GM23338 (cell line): Measurements from ENCODE around the gene GFI1B. TPM values are rescaled to one million over a fixed set of nuclear protein-coding genes. Genes with fewer than 3 reads are reported as not detected.

Experiments used
- ATAC-seq: fragments of 200-7000 bp; cut with Tn5 transposase; 3 replicates; pipeline ENCODE4 v1.9.1; 2020
- DNase-seq: peaks from one replicate; pipeline ENCODE4 v3.0.0-alpha.2; 2015; ENCODE audit warnings: low spot score
- H2AFZ ChIP-seq: fragments of 200-600 bp; sonication (generic); 2 replicates; pipeline ENCODE4 v1.8.0; 2016; ENCODE audit warnings: antibody characterized with exemption, mild to moderate bottlenecking, moderate library complexity
- H3F3A ChIP-seq: fragments of 200-600 bp; sonication (generic); replicated peaks from 2 replicates; pipeline ENCODE4 v1.8.0; 2017; ENCODE audit warnings: antibody characterized with exemption, mixed run types, low read depth
- H3K27ac ChIP-seq: fragments of 200-600 bp; sonication (generic); 2 replicates; pipeline ENCODE4 v1.6.1; 2016; ENCODE audit warnings: low read depth
- H3K27me3 ChIP-seq: fragments of 200-600 bp; sonication (generic); 2 replicates; pipeline ENCODE4 v1.8.0; 2016; ENCODE audit warnings: mild to moderate bottlenecking, mixed run types, moderate library complexity; ENCODE audit not compliant: insufficient read depth
- H3K36me3 ChIP-seq: fragments of 200-600 bp; sonication (generic); 2 replicates; pipeline ENCODE4 v1.8.0; 2016; ENCODE audit warnings: mild to moderate bottlenecking; ENCODE audit not compliant: insufficient read depth
- H3K4me1 ChIP-seq: fragments of 200-600 bp; sonication (generic); 2 replicates; pipeline ENCODE4 v1.8.0; 2016; ENCODE audit warnings: mild to moderate bottlenecking, moderate library complexity; ENCODE audit not compliant: insufficient read depth
- H3K4me2 ChIP-seq: fragments of 200-600 bp; sonication (generic); 2 replicates; pipeline ENCODE4 v1.7.1; 2017; ENCODE audit warnings: mixed run types
- H3K4me3 ChIP-seq: fragments of 200-600 bp; sonication (generic); 2 replicates; pipeline ENCODE4 v1.6.1; 2016; ENCODE audit warnings: mixed run types
- H3K79me2 ChIP-seq: fragments of 200-600 bp; sonication (generic); replicated peaks from 2 replicates; pipeline ENCODE4 v1.8.0; 2017; ENCODE audit warnings: mild to moderate bottlenecking; ENCODE audit not compliant: insufficient read depth
- H3K9me2 ChIP-seq: fragments of 200-600 bp; sonication (generic); 2 replicates; pipeline ENCODE4 v1.8.0; 2017; ENCODE audit not compliant: insufficient read depth
- H4K20me1 ChIP-seq: fragments of 200-600 bp; sonication (generic); replicated peaks from 2 replicates; pipeline ENCODE4 v1.8.0; 2017; ENCODE audit warnings: mild to moderate bottlenecking; ENCODE audit not compliant: insufficient read depth
- H3K27ac Mint-ChIP-seq: 2 replicates; pipeline ENCODE4 v1.8.0; 2020; ENCODE audit warnings: inconsistent platforms, mild to moderate bottlenecking, moderate library complexity, mixed read lengths
- H3K27me3 Mint-ChIP-seq: 3 replicates; pipeline ENCODE4 v1.8.0; 2022; ENCODE audit warnings: low read depth, mild to moderate bottlenecking, moderate library complexity, mixed read lengths, inconsistent platforms; ENCODE audit not compliant: insufficient read depth, poor library complexity
- H3K36me3 Mint-ChIP-seq: 3 replicates; pipeline ENCODE4 v1.8.0; 2021; ENCODE audit warnings: low read depth, mild to moderate bottlenecking, inconsistent platforms, moderate library complexity, mixed read lengths
- H3K4me1 Mint-ChIP-seq: 3 replicates; pipeline ENCODE4 v1.8.0; 2020; ENCODE audit warnings: mild to moderate bottlenecking, inconsistent platforms, mixed read lengths
- H3K4me3 Mint-ChIP-seq: 3 replicates; pipeline ENCODE4 v1.8.0; 2021; ENCODE audit warnings: moderate library complexity, mild to moderate bottlenecking, inconsistent platforms, mixed read lengths
- H3K9me3 Mint-ChIP-seq: 3 replicates; pipeline ENCODE4 v1.8.0; 2020; ENCODE audit warnings: moderate library complexity, mild to moderate bottlenecking, inconsistent platforms, mixed read lengths
- CREB1 ChIP-seq: fragments of 250-450 bp; sonication (Bioruptor Pico); IDR thresholded peaks from 2 replicates; pipeline ENCODE4 v1.5.0; 2020; ENCODE audit warnings: low read depth, mild to moderate bottlenecking, moderate library complexity
- EZH2 ChIP-seq: fragments of 200-600 bp; sonication (generic); IDR thresholded peaks from one replicate; pipeline ENCODE4 v1.8.0; 2017; ENCODE audit warnings: antibody characterized with exemption, mild to moderate bottlenecking, low read depth; ENCODE audit not compliant: unreplicated experiment
- EZH2phosphoT487 ChIP-seq: fragments of 200-600 bp; sonication (generic); IDR thresholded peaks from one replicate; pipeline ENCODE4 v1.8.1; 2018; ENCODE audit warnings: antibody characterized with exemption; ENCODE audit not compliant: unreplicated experiment
- JUNB ChIP-seq: IDR thresholded peaks from one replicate; pipeline ENCODE4 v1.6.1; 2016; ENCODE audit warnings: antibody characterized with exemption; ENCODE audit not compliant: unreplicated experiment
- NANOG ChIP-seq: IDR thresholded peaks from 2 replicates; pipeline ENCODE4 v1.6.1; 2016; ENCODE audit warnings: antibody characterized with exemption, borderline replicate concordance
- POLR2AphosphoS5 ChIP-seq: IDR thresholded peaks from 2 replicates; pipeline ENCODE4 v1.6.1; 2016; ENCODE audit warnings: antibody characterized with exemption, low read depth
- STAT1 ChIP-seq: IDR thresholded peaks from one replicate; pipeline ENCODE4 v1.6.1; 2016; ENCODE audit warnings: antibody characterized with exemption; ENCODE audit not compliant: unreplicated experiment
- ZNF114 ChIP-seq: fragments of 250-450 bp; sonication (Bioruptor Pico); IDR thresholded peaks from 2 replicates; pipeline ENCODE4 v1.5.0; 2020; ENCODE audit warnings: mild to moderate bottlenecking, moderate library complexity
- ZNF331 ChIP-seq: fragments of 250-450 bp; sonication (Bioruptor Pico); IDR thresholded peaks from 2 replicates; pipeline ENCODE4 v1.5.0; 2020; ENCODE audit warnings: low read depth, mild to moderate bottlenecking, moderate library complexity
- polyA plus RNA-seq: library from polyadenylated mRNA; unstranded; fragments of >200 nt; fragmentation: Nextera tagmentation; extraction: Ambion mirVana; gene quantifications from 2 replicates; pipeline ENCODE4 v1.2.1, GENCODE V29; 2016
- total RNA-seq: library from RNA; depleted of rRNA; stranded (reverse); fragments of >200 nt; shearing (Covaris generic); gene quantifications from 2 replicates; pipeline ENCODE4 v1.2.3, GENCODE V29; 2014
- TF ChIP-seq, protein P1 (sequence below): IDR thresholded peaks from one replicate; pipeline ENCODE4 v1.6.1; 2018; ENCODE audit warnings: antibody characterized with exemption; ENCODE audit not compliant: unreplicated experiment
- TF ChIP-seq, protein P2 (sequence below): fragments of 250-450 bp; sonication (Bioruptor Pico); IDR thresholded peaks from 2 replicates; pipeline ENCODE4 v1.5.0; 2020; ENCODE audit warnings: mild to moderate bottlenecking, moderate library complexity
- TF ChIP-seq, protein P3 (sequence below), 2 experiments: fragments of 200-600 bp in 1 of 2; sonication (generic) in 1 of 2; conservative IDR thresholded peaks; 2 replicates each; pipeline versions ENCODE4 v1.5.1 to v1.6.1; 2016 to 2017; ENCODE audit warnings: antibody characterized with exemption in 2 of 2, low read depth in 2 of 2, mild to moderate bottlenecking in 2 of 2, moderate library complexity in 1 of 2
- TF ChIP-seq, protein P4 (sequence below): IDR thresholded peaks from 2 replicates; pipeline ENCODE4 v1.6.1; 2016; ENCODE audit warnings: antibody characterized with exemption

Gene GFI1B
- total and polyA plus RNA-seq, 2 experiments from 2014 or later = 0.38 TPM; not detected in 1

DNA sequence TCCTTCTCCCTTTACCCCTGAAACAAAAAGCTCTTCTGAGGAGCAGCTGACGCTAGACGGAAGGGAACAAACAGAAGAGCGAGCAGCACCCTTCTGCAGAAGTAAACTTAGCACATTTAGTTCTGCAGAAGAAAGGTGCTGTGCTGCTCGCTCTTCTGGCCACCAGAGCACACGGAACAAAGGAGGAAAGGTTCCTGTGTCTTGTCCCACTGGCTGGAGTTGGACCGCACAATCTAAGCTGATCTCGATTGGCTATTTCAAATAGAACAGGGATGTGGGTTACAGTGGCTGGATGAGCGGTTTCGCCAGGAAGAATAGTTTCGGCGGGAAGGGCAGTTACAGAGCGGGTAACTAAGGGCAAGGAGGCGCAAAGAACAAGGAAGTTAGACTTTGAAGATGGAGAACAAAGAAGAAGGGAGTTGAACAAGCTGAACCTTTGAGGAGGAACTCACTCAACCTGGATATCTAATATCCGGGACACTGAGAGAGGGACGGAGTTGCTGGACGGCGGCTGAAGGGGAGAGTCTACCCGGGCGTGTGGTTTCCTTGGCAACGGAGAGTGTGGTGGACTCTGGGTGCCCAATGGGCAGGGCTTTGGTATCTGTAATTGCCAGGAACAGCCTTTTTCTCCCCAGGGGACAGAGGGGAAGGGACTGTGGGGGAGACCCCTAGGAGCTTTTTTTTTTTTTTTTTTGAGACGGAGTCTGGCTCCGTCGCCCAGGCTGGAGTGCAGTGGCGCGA is 59.5 kb downstream of the GFI1B start:
- Mint-ChIP-seq H3K27me3 (no peaks in the 10 kb centered on the region), H3K4me1 (no peaks in the 10 kb centered on the region; the same call in 2 of the 3 replicates), H3K27ac (no peak overlapping the region; the same call in 1 of the 2 replicates), H3K36me3 (peaks cover 24% of the 10 kb centered on the region), H3K4me3 (no peak overlapping the region), H3K9me3 (no peaks in the 10 kb centered on the region)
- peaks cover 38% of the 10 kb centered on the region for H4K20me1 ChIP-seq
- no peak for DNase-seq
- H3K4me3 ChIP-seq = no peak overlapping the region
- no peak for ATAC-seq
- H3K27me3 ChIP-seq = no peaks in the 10 kb centered on the region
- no peak overlapping the region for H2AFZ ChIP-seq
- no peaks in the 10 kb centered on the region for H3F3A ChIP-seq
- H3K9me2 ChIP-seq = no peaks in the 10 kb centered on the region
- H3K36me3 ChIP-seq = no peaks in the 10 kb centered on the region; the same call in none of the 2 replicates
- TF ChIP-seq, protein P1, sequence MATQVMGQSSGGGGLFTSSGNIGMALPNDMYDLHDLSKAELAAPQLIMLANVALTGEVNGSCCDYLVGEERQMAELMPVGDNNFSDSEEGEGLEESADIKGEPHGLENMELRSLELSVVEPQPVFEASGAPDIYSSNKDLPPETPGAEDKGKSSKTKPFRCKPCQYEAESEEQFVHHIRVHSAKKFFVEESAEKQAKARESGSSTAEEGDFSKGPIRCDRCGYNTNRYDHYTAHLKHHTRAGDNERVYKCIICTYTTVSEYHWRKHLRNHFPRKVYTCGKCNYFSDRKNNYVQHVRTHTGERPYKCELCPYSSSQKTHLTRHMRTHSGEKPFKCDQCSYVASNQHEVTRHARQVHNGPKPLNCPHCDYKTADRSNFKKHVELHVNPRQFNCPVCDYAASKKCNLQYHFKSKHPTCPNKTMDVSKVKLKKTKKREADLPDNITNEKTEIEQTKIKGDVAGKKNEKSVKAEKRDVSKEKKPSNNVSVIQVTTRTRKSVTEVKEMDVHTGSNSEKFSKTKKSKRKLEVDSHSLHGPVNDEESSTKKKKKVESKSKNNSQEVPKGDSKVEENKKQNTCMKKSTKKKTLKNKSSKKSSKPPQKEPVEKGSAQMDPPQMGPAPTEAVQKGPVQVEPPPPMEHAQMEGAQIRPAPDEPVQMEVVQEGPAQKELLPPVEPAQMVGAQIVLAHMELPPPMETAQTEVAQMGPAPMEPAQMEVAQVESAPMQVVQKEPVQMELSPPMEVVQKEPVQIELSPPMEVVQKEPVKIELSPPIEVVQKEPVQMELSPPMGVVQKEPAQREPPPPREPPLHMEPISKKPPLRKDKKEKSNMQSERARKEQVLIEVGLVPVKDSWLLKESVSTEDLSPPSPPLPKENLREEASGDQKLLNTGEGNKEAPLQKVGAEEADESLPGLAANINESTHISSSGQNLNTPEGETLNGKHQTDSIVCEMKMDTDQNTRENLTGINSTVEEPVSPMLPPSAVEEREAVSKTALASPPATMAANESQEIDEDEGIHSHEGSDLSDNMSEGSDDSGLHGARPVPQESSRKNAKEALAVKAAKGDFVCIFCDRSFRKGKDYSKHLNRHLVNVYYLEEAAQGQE = no peak
- TF ChIP-seq CREB1 (no peak), JUNB (no peak), POLR2AphosphoS5 (no peak), STAT1 (no peak), EZH2 (no peak), EZH2phosphoT487 (no peak), ZNF331 (CRISPR knock-in tag) (no peak), ZNF114 (CRISPR knock-in tag) (no peak), NANOG (no peak)
- TF ChIP-seq, protein P2, sequence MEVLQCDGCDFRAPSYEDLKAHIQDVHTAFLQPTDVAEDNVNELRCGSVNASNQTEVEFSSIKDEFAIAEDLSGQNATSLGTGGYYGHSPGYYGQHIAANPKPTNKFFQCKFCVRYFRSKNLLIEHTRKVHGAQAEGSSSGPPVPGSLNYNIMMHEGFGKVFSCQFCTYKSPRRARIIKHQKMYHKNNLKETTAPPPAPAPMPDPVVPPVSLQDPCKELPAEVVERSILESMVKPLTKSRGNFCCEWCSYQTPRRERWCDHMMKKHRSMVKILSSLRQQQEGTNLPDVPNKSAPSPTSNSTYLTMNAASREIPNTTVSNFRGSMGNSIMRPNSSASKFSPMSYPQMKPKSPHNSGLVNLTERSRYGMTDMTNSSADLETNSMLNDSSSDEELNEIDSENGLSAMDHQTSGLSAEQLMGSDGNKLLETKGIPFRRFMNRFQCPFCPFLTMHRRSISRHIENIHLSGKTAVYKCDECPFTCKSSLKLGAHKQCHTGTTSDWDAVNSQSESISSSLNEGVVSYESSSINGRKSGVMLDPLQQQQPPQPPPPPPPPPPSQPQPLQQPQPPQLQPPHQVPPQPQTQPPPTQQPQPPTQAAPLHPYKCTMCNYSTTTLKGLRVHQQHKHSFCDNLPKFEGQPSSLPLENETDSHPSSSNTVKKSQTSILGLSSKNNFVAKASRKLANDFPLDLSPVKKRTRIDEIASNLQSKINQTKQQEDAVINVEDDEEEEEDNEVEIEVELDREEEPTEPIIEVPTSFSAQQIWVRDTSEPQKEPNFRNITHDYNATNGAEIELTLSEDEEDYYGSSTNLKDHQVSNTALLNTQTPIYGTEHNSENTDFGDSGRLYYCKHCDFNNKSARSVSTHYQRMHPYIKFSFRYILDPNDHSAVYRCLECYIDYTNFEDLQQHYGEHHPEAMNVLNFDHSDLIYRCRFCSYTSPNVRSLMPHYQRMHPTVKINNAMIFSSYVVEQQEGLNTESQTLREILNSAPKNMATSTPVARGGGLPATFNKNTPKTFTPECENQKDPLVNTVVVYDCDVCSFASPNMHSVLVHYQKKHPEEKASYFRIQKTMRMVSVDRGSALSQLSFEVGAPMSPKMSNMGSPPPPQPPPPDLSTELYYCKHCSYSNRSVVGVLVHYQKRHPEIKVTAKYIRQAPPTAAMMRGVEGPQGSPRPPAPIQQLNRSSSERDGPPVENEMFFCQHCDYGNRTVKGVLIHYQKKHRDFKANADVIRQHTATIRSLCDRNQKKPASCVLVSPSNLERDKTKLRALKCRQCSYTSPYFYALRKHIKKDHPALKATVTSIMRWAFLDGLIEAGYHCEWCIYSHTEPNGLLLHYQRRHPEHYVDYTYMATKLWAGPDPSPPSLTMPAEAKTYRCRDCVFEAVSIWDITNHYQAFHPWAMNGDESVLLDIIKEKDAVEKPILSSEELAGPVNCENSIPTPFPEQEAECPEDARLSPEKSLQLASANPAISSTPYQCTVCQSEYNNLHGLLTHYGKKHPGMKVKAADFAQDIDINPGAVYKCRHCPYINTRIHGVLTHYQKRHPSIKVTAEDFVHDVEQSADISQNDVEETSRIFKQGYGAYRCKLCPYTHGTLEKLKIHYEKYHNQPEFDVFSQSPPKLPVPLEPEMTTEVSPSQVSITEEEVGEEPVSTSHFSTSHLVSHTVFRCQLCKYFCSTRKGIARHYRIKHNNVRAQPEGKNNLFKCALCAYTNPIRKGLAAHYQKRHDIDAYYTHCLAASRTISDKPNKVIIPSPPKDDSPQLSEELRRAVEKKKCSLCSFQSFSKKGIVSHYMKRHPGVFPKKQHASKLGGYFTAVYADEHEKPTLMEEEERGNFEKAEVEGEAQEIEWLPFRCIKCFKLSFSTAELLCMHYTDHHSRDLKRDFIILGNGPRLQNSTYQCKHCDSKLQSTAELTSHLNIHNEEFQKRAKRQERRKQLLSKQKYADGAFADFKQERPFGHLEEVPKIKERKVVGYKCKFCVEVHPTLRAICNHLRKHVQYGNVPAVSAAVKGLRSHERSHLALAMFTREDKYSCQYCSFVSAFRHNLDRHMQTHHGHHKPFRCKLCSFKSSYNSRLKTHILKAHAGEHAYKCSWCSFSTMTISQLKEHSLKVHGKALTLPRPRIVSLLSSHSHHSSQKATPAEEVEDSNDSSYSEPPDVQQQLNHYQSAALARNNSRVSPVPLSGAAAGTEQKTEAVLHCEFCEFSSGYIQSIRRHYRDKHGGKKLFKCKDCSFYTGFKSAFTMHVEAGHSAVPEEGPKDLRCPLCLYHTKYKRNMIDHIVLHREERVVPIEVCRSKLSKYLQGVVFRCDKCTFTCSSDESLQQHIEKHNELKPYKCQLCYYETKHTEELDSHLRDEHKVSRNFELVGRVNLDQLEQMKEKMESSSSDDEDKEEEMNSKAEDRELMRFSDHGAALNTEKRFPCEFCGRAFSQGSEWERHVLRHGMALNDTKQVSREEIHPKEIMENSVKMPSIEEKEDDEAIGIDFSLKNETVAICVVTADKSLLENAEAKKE (CRISPR knock-in tag) = no peak
- TF ChIP-seq, protein P3, sequence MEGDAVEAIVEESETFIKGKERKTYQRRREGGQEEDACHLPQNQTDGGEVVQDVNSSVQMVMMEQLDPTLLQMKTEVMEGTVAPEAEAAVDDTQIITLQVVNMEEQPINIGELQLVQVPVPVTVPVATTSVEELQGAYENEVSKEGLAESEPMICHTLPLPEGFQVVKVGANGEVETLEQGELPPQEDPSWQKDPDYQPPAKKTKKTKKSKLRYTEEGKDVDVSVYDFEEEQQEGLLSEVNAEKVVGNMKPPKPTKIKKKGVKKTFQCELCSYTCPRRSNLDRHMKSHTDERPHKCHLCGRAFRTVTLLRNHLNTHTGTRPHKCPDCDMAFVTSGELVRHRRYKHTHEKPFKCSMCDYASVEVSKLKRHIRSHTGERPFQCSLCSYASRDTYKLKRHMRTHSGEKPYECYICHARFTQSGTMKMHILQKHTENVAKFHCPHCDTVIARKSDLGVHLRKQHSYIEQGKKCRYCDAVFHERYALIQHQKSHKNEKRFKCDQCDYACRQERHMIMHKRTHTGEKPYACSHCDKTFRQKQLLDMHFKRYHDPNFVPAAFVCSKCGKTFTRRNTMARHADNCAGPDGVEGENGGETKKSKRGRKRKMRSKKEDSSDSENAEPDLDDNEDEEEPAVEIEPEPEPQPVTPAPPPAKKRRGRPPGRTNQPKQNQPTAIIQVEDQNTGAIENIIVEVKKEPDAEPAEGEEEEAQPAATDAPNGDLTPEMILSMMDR (conservative IDR thresholded peaks at IDR 0.05; ENCODE audit: low read depth in 2 of 2) = no peak
- TF ChIP-seq, protein P4, sequence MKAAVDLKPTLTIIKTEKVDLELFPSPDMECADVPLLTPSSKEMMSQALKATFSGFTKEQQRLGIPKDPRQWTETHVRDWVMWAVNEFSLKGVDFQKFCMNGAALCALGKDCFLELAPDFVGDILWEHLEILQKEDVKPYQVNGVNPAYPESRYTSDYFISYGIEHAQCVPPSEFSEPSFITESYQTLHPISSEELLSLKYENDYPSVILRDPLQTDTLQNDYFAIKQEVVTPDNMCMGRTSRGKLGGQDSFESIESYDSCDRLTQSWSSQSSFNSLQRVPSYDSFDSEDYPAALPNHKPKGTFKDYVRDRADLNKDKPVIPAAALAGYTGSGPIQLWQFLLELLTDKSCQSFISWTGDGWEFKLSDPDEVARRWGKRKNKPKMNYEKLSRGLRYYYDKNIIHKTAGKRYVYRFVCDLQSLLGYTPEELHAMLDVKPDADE = no peak
- no peak overlapping the region for H3K27ac ChIP-seq
- H3K4me2 ChIP-seq = no peak overlapping the region
- H3K4me1 ChIP-seq = no peaks in the 10 kb centered on the region
- peaks cover 71% of the 10 kb centered on the region for H3K79me2 ChIP-seq
